HL-60 (cell line): Measurements from ENCODE around the gene MRPL2.
"Not testable (repeated sequence)": the region's sequence is repeated elsewhere in the genome, so short reads cannot be mapped to it uniquely, and the experiment has no call there.

ENCODE experiments used
- DNase-seq, 2 experiments: peaks; one replicate each; pipeline ENCODE4 v3.0.0-alpha.2; 2010 to 2020; ENCODE audit warnings: low read depth in 1 of 2, low spot score in 1 of 2
- H3K27ac ChIP-seq: fragments of 250-450 bp; sonication (Bioruptor Pico); replicated peaks from 2 replicates; pipeline ENCODE4 v1.5.1; 2020; ENCODE audit warnings: mild to moderate bottlenecking, moderate library complexity
- H3K27me3 ChIP-seq: fragments of 250-450 bp; sonication (Bioruptor Pico); 2 replicates; pipeline ENCODE4 v1.5.1; 2021; ENCODE audit warnings: mild to moderate bottlenecking, moderate library complexity; ENCODE audit not compliant: insufficient read depth, poor library complexity, severe bottlenecking
- H3K4me3 ChIP-seq: replicated peaks from 2 replicates; pipeline ENCODE4 v1.5.1; 2011; ENCODE audit warnings: mild to moderate bottlenecking, control low read depth, low read length; ENCODE audit not compliant: insufficient read depth
- GABPA ChIP-seq: IDR thresholded peaks from 2 replicates; pipeline ENCODE4 v1.6.1; 2012; ENCODE audit warnings: low read depth
- POLR2AphosphoS5 ChIP-seq: IDR thresholded peaks from 2 replicates; pipeline ENCODE4 v1.6.1; 2012; ENCODE audit warnings: low read depth
- SPI1 ChIP-seq: IDR thresholded peaks from 2 replicates; pipeline ENCODE4 v1.6.1; 2012; ENCODE audit warnings: low read depth, mild to moderate bottlenecking, borderline replicate concordance
- TF ChIP-seq, protein P1 (sequence below): IDR thresholded peaks from 2 replicates; pipeline ENCODE4 v1.6.1; 2012; ENCODE audit warnings: low read depth; ENCODE audit not compliant: insufficient replicate concordance
- TF ChIP-seq, protein P2 (sequence below): IDR thresholded peaks from one replicate; pipeline ENCODE4 v1.5.1; 2011; ENCODE audit warnings: low read length, control low read depth, inconsistent platforms; ENCODE audit not compliant: insufficient read depth

The MRPL2 gene

DNA sequence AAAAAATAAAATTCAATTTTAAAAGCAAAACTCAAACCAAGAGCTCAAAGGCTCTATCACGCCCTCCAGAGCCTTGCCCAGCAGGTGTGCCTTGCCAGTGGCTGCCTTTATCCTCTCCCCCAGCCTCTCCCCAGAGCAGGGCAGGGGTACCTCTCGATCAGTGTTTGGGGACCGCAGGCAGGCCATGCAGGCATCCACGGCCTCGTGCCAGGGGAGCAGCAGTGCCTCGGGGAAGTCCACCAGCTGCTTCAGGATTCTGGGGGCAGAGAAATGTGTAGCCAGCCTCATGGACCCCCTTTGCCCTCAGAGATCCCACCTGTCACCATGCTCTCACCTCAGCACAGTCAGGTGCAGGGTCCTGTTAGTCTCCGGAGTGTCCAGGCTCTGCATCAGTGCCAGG is 11.2 kb downstream of the MRPL2 start:
- Histone ChIP-seq H3K27ac (no peak overlapping the region), H3K4me3 (no peak overlapping the region), H3K27me3 (no peaks in the 10 kb centered on the region)
- TF ChIP-seq, protein P1, sequence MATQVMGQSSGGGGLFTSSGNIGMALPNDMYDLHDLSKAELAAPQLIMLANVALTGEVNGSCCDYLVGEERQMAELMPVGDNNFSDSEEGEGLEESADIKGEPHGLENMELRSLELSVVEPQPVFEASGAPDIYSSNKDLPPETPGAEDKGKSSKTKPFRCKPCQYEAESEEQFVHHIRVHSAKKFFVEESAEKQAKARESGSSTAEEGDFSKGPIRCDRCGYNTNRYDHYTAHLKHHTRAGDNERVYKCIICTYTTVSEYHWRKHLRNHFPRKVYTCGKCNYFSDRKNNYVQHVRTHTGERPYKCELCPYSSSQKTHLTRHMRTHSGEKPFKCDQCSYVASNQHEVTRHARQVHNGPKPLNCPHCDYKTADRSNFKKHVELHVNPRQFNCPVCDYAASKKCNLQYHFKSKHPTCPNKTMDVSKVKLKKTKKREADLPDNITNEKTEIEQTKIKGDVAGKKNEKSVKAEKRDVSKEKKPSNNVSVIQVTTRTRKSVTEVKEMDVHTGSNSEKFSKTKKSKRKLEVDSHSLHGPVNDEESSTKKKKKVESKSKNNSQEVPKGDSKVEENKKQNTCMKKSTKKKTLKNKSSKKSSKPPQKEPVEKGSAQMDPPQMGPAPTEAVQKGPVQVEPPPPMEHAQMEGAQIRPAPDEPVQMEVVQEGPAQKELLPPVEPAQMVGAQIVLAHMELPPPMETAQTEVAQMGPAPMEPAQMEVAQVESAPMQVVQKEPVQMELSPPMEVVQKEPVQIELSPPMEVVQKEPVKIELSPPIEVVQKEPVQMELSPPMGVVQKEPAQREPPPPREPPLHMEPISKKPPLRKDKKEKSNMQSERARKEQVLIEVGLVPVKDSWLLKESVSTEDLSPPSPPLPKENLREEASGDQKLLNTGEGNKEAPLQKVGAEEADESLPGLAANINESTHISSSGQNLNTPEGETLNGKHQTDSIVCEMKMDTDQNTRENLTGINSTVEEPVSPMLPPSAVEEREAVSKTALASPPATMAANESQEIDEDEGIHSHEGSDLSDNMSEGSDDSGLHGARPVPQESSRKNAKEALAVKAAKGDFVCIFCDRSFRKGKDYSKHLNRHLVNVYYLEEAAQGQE, result no peak
- TF ChIP-seq, protein P2, sequence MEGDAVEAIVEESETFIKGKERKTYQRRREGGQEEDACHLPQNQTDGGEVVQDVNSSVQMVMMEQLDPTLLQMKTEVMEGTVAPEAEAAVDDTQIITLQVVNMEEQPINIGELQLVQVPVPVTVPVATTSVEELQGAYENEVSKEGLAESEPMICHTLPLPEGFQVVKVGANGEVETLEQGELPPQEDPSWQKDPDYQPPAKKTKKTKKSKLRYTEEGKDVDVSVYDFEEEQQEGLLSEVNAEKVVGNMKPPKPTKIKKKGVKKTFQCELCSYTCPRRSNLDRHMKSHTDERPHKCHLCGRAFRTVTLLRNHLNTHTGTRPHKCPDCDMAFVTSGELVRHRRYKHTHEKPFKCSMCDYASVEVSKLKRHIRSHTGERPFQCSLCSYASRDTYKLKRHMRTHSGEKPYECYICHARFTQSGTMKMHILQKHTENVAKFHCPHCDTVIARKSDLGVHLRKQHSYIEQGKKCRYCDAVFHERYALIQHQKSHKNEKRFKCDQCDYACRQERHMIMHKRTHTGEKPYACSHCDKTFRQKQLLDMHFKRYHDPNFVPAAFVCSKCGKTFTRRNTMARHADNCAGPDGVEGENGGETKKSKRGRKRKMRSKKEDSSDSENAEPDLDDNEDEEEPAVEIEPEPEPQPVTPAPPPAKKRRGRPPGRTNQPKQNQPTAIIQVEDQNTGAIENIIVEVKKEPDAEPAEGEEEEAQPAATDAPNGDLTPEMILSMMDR, result no peak
- TF ChIP-seq POLR2AphosphoS5 (no peak), SPI1 (no peak), GABPA (no peak)
- DNase-seq, result no peak

DNA sequence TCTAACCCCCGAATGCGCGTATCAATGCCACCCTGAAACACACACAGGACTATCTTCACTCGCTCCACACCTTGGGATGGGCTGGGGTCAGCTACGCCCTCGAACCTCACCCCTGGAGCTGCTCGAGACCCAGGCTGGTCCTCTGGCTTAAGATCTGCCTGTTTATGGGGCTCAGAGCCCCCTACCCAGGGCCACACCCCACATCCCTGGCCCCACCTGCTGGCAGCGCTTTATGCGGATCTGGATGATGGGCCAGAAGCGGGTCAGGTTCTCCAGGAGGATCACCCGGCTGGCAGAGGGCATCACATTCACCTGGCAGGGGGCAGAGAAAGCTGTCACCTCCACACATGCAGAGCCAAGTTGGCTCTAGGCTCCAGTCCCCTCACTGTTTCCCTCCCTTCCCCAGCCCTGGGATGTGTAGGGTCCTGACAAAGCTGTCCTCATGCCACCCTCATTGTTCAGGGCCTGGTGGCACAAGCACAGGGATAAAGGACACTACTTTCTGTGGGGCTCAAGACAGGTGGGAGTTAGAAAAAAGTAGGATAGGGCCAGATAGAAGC is 13.8 kb downstream of the MRPL2 start:
- Histone ChIP-seq H3K27ac (no peak overlapping the region), H3K4me3 (no peak overlapping the region), H3K27me3 (no peaks in the 10 kb centered on the region)
- DNase-seq, result no peak
- TF ChIP-seq, protein P1, result no peak
- TF ChIP-seq, protein P2, result no peak
- TF ChIP-seq POLR2AphosphoS5 (no peak), SPI1 (no peak)

DNA sequence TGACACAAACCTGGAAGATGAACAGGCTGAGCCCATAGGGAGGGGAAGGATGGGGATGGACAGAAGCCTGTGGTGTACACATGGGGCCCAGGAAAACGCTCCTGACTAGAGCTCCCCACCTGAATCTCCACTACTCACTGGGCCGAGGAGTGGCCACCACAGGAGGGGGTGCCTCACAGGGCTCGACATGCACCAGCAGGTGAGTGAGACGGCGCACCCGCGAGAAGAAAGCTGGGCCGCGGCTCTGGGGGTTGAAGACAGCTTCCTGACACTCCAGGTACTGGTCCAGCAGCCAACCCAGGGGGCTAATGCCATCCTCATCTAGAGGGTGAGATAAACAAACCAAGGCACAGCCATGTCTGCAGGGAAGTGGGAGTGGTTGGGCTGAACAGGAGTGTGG is 15.9 kb downstream of the MRPL2 start:
- TF ChIP-seq POLR2AphosphoS5, result no peak
- TF ChIP-seq, protein P2, result no peak
- TF ChIP-seq GABPA, result no peak
- TF ChIP-seq SPI1, result no peak
- TF ChIP-seq, protein P1, result no peak

DNA sequence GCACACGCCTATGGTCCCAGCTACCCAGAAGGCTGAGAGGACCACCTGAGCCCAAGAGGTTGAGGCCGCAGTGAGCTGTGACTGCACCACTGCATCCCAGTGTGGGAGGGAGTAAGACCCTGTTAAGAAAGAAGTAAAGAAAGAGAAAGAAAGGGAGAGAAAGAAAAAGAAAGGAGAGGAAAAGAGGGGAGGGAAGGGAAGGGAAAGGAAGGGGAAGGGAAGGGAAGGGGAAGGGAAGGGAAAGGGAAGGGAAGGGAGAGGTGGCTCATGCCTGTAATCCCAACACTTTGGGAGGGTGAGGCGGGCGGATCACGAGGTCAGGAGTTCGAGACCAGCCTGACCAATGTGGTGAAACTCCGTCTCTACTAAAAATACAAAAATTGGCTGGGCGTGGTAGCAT is 17.8 kb downstream of the MRPL2 start:
- not testable (repeated sequence) for H3K27me3 ChIP-seq, DNase-seq, H3K27ac ChIP-seq, H3K4me3 ChIP-seq

More for the DNA sequence above, 15.9 kb downstream of the MRPL2 start:
- no peak overlapping the region for H3K27ac ChIP-seq
- DNase-seq, result no peak
- no peak overlapping the region for H3K4me3 ChIP-seq
- H3K27me3 ChIP-seq, result no peaks in the 10 kb centered on the region
